Measurements from ENCODE around the gene DNAJB13.

Gene DNAJB13

DNA sequence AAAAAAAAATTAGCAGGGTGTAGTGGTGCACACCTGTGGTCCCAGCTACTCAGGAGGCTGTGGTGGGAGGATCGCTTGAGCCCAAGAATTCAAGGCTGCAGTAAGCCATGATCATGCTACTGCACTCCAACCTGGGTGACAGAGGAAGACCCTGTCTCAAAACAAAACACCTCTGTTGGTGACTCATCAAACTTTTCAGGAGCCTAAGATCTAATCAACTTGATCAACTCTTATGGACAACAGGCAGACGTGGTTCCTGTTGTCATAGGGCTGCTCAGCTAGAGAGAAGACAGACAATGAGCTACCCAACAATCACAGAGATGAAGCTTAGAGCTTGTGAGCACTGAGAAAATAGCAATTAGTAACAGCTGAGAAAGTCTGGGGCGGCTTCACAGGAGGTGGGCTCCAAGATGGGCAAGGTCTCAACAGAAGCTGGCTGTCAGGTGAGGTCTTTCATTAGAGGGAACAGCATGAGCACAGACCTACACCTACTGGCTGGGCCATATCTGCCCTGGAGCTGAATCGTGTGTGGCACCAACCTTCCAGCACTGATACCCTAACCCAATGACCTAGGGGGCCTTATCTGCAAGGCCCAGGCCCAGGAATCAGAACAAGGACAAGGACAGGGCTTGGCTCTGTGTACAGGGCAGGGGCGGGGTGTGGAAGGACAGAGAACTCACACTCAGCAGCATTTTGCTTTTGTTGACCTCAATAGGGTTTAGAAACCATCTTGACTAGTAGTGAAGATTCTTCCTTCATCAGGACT lies 65.3 kb downstream of the DNAJB13 start:
- DNase-seq (ENCODE audit: low read depth, low spot score), result no peak

DNA sequence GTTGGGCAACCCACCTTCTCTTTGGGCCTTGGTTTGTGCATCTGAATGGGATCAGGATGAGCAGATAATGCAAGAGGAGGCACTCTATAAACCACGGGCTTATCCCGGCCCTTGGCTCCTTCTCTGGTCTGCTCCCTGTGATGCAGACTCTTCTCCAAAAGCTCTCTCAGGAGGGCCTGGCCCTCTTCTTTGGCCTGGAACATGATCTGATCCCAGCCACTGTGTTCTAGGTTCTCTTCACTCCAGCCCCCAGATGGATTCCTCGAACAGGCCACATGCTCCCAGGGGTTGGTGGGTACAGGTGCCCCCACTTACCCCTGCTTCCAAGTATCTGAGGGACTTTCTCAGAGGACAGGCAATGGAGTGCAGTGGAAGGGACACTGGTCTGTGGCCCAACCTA lies 66.8 kb downstream of the DNAJB13 start:
- no peak for DNase-seq (ENCODE audit: low read depth, low spot score)

DNA sequence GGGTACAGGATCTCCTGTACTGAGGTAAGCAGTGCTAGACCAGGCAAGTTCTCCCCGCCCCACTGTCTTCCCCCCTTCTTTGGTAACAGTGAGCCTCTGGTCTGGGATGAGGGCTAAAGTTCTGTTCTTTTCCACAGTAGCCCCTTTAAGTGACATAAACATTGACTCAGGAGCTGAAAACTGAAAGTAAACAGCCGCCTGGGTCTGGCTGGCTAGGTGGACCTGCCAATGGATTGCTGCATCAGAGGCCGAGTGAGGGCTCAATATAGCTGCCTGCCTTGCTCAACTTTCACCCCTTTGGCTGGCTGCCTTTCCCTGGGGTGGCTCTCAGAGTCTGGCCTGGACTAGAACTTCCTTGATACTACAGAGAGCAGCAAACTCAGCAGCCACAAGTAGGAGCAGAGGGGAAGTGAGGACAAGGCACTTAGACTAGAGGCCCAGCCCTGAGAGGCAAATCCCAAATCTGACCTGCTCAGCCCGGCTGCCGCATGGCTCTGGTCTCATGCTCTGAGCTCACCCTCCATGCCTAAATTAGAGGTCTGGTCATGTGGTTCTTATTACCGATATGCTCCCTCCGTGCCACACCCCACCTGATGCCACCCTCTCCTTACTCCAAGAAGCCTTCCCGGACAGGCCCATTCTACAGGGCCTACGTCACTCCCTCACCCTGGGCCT lies 67.6 kb downstream of the DNAJB13 start:
- peak; percentile 53 for DNase-seq (ENCODE audit: low read depth, low spot score)

DNA sequence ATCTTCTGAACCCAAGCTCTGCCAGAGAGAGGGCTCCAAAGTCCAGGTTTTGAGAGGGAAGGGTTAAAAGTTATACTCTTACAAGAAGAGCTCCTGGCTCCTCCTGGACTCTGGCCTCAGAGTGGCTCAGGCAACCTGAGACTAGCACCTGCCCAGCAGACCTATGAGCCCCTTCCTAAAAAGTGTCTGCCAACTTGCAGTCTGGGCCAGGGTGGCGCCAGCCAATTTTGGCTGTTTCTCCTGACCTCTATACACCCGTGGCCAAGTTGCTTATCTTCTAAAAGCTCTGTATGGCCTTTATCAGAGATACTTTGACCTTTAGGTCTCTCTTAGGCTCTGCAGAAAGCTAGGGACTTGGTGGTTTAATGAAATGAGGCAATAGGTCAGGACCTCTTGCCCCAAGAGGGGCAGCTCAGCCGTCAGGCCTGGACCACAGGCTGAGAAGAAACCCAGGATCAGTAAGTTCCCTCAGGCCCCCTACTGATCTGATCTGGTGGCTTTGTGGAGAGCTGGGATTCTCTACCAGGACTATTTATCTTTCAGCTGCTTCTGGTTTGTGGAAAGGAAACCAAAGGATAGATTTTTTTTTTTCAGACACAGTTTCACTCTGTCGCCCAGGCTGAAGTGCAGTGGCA lies 68.4 kb downstream of the DNAJB13 start:
- no peak for DNase-seq (ENCODE audit: low read depth, low spot score)

DNA sequence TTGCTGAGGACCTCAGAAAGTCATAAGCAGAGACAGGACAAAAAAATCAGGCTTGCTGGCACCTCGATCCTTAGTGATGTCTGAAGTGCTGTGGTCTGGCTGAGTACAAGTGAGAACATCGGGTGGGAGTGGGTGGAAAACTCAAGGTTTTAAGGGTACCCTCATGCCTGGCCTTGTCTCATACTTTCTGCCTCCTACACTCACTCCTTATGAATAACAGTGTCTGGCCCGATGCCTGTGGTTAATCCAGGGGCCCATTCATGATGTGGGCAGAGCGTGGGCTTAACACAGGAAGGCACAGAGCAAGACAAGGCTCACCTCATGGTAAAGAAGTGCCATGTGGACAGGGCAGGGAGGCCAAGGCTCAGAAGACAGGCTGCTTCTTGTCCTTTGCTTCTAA lies 69.0 kb downstream of the DNAJB13 start:
- DNase-seq (ENCODE audit: low read depth, low spot score), result no peak
